PC-9 (cell line): ENCODE results near the gene ZNF480. TPM values are rescaled to one million over a fixed set of nuclear protein-coding genes. Genes with fewer than 3 reads are reported as not detected.

Source experiments
- BruUV-seq: library from RNA; stranded (reverse); fragments of 400-500 nt; replicated peaks from 2 replicates; lab custom pipeline; 2021; lab: Mats Ljungman, UMichigan
- CTCF ChIA-PET: fragments of 300-600 bp; sonication (Branson Sonifier 250); formaldehyde crosslinking; loops from one replicate; lab custom pipeline; 2022; ENCODE audit warnings: antibody characterized with exemption; lab: Charles Lee
- POLR2A ChIA-PET: fragments of 300-600 bp; sonication (Branson Sonifier 250); formaldehyde crosslinking; loops from one replicate; lab custom pipeline; 2022; ENCODE audit warnings: antibody characterized with exemption; ENCODE audit not compliant: unreplicated experiment; lab: Charles Lee
- DNase-seq, 2 experiments: peaks; one replicate each; pipeline versions ENCODE4 v3.0.0 to v3.0.0-alpha.2; 2015 to 2022; ENCODE audit warnings: mixed read lengths in 1 of 2
- H2AFZ ChIP-seq: fragments of 200-600 bp; sonication (generic); 2 replicates; pipeline ENCODE4 v1.8.1; 2017; ENCODE audit warnings: antibody characterized with exemption
- H3F3A ChIP-seq: fragments of 200-600 bp; sonication (generic); 2 replicates; pipeline ENCODE4 v1.8.1; 2017; ENCODE audit warnings: antibody characterized with exemption, mild to moderate bottlenecking, low read depth; ENCODE audit not compliant: insufficient read depth
- H3K27ac ChIP-seq: fragments of 200-600 bp; sonication (generic); 2 replicates; pipeline ENCODE4 v1.6.1; 2016; ENCODE audit warnings: mixed run types
- H3K27me3 ChIP-seq: fragments of 200-600 bp; sonication (generic); 2 replicates; pipeline ENCODE4 v1.6.1; 2016; ENCODE audit warnings: low read depth, mixed run types; ENCODE audit not compliant: insufficient read depth
- H3K36me3 ChIP-seq: fragments of 200-600 bp; sonication (generic); 2 replicates; pipeline ENCODE4 v1.6.1; 2016; ENCODE audit warnings: low read depth, mixed run types
- H3K4me1 ChIP-seq: fragments of 200-600 bp; sonication (generic); replicated peaks from 2 replicates; pipeline ENCODE4 v1.6.1; 2016; ENCODE audit warnings: mixed run types; ENCODE audit not compliant: insufficient read depth
- H3K4me2 ChIP-seq: fragments of 200-600 bp; sonication (generic); 2 replicates; pipeline ENCODE4 v1.6.1; 2017; ENCODE audit warnings: mixed run types
- H3K4me3 ChIP-seq: fragments of 200-600 bp; sonication (generic); 2 replicates; pipeline ENCODE4 v1.6.1; 2016; ENCODE audit warnings: mixed run types
- H3K79me2 ChIP-seq: fragments of 200-600 bp; sonication (generic); 2 replicates; pipeline ENCODE4 v1.6.1; 2017; ENCODE audit warnings: low read depth, mixed run types
- H3K9me2 ChIP-seq: fragments of 200-600 bp; sonication (generic); 2 replicates; pipeline ENCODE4 v1.8.1; 2017; ENCODE audit warnings: mild to moderate bottlenecking; ENCODE audit not compliant: insufficient read depth
- H3K9me3 ChIP-seq: fragments of 200-600 bp; sonication (generic); 2 replicates; pipeline ENCODE4 v1.8.1; 2016; ENCODE audit warnings: low read depth; ENCODE audit not compliant: insufficient read depth
- H4K20me1 ChIP-seq: fragments of 200-600 bp; sonication (generic); 2 replicates; pipeline ENCODE4 v1.8.1; 2017; ENCODE audit not compliant: insufficient read depth
- EZH2 ChIP-seq: fragments of 200-600 bp; sonication (generic); IDR thresholded peaks from 2 replicates; pipeline ENCODE4 v1.8.0; 2017; ENCODE audit warnings: antibody characterized with exemption, low read depth
- intact Hi-C: fragments of 100-400 bp; cut with micrococcal nuclease; formaldehyde crosslinking; loops from one replicate; pipeline ENCODE4 v1.10.0; 2022; ENCODE audit not compliant: unreplicated experiment
- total RNA-seq: library from RNA; stranded (reverse); gene quantifications from 2 replicates; pipeline ENCODE4 v1.2.3, GENCODE V29; 2021
- TF ChIP-seq, protein P1 (sequence below): fragments of 200-600 bp; sonication (generic); conservative IDR thresholded peaks from 2 replicates; pipeline ENCODE4 v1.6.1; 2017; ENCODE audit warnings: mixed run types, antibody characterized with exemption, mild to moderate bottlenecking, moderate library complexity

The ZNF480 gene
- total RNA-seq, 1 experiment from 2014 or later, result 10.2 TPM

DNA sequence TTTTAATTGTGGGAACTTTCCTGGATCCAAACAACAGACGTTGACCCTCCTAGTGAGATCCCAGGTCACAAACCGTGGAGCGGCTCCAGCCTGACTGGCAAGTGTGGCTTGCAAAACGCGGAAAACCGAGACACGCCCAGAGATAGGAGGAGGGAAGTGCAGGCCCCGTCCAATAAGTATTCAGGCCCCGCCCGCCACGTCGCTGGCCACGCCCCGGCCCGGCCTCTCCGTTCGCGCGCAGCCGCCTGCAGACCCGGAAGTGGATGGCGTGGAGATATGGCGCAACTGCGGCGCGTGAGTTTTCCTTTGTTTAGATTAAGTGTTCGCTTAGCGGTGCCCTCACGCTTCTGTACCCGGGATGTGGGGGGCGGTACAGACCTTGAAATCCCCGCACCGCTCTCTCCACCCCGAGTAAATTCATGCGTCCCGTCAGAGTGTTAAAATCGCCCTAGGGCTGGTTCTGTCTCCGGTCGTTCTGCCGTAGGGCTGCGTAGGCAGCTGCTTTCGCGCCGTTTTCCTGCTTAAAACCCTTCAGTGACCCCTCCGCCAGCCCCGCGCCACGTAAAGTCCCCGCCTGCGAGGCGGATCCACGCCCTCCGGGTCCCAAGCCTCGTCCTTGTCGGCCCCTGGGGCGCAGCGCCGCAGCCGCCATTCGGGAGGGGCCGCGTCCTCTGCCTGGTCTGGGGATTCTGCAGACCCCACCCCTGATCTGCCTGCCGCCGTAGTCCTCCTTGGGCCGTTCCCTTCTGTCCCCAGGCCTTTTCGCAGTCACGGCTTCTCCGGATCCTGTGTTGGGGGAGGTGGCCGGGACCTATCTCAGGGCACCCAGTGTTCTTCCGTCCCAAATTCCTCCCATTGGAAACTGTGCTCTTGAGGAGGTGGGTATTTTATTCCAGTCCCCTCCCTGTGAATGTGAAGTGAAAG lies 27.4 kb upstream of the ZNF480 start, which contains the start of gene ZNF766:
TSS of gene ZNF766 (plus strand) at position 250 of the 924 bp plus-strand sequence. CDS start at position 277, 27 bp downstream.
- H3K27me3 ChIP-seq, result no peaks in the 10 kb centered on the region
- intact Hi-C loops, result loop anchor here (2.0 to 5.0 kb wide), 2 partner anchors 98 to 1125 kb away; partner anchors contain the start of genes ZNF765 and ZNF880
- H3F3A ChIP-seq, result no peaks in the 10 kb centered on the region
- H2AFZ ChIP-seq, result peak within 1 kb of the TSS; percentile 97
- H3K79me2 ChIP-seq, result peaks cover 48% of the 10 kb centered on the region
- H3K36me3 ChIP-seq, result peaks cover 24% of the 10 kb centered on the region
- CTCF ChIA-PET, result no interaction called here
- POLR2A ChIA-PET, result no interaction called here
- no peaks in the 10 kb centered on the region for H3K9me2 ChIP-seq
- H4K20me1 ChIP-seq, result no peaks in the 10 kb centered on the region
- H3K4me2 ChIP-seq, result peak within 1 kb of the TSS; percentile 91
- H3K4me1 ChIP-seq, result 0 out of 2 replicates have a peak, but pooled peaks cover 4% of the 10 kb centered on the region
- H3K9me3 ChIP-seq, result peaks cover 31% of the 10 kb centered on the region; the same call in 1 of the 2 replicates
- DNase-seq, result peak; percentile 89 to 98
- TF ChIP-seq, protein P1, sequence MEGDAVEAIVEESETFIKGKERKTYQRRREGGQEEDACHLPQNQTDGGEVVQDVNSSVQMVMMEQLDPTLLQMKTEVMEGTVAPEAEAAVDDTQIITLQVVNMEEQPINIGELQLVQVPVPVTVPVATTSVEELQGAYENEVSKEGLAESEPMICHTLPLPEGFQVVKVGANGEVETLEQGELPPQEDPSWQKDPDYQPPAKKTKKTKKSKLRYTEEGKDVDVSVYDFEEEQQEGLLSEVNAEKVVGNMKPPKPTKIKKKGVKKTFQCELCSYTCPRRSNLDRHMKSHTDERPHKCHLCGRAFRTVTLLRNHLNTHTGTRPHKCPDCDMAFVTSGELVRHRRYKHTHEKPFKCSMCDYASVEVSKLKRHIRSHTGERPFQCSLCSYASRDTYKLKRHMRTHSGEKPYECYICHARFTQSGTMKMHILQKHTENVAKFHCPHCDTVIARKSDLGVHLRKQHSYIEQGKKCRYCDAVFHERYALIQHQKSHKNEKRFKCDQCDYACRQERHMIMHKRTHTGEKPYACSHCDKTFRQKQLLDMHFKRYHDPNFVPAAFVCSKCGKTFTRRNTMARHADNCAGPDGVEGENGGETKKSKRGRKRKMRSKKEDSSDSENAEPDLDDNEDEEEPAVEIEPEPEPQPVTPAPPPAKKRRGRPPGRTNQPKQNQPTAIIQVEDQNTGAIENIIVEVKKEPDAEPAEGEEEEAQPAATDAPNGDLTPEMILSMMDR, result 0 out of 2 replicates have a peak, but pooled peaks have one; percentile 8
- TF ChIP-seq EZH2, result no peak
- TSS peak; percentile 81 for BruUV-seq
- H3K27ac ChIP-seq, result peak within 1 kb of the TSS; percentile 81
- peak within 1 kb of the TSS; percentile 81 for H3K4me3 ChIP-seq

DNA sequence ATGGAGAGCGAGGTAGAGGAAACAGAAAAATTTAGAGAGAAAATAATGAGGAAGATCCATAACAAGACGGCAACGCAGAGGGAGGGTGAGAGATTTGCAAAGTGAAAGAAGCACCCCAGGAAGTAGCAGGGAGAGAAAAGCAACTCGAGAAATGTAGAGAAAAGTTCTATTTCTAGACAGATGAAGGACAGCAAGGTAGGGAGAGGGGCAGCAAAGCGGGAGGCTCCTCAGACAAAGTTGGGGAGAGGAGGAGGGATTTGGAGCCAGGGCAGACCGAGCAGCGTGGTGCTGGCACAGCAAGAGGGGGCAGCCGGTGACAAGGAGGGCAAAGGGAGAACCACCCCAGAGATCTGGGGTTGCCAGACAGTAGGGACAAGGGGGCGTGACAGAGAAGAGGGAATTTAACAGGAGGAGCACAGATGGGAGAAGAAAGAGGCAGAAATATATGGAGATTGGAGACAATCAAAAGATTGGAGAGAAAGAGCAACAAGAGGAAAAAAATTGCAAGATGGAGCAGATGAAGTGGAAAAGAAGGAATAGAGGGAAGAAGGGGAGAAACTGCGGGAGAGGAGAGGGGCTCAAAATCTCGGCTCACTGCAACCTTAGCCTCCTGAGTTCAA lies 26.6 kb upstream of the ZNF480 start:
- no TSS peak for BruUV-seq
- peak overlapping the region; percentile 91 for H3K4me2 ChIP-seq
- peaks cover 37% of the 10 kb centered on the region; the same call in 1 of the 2 replicates for H3K9me3 ChIP-seq

DNA sequence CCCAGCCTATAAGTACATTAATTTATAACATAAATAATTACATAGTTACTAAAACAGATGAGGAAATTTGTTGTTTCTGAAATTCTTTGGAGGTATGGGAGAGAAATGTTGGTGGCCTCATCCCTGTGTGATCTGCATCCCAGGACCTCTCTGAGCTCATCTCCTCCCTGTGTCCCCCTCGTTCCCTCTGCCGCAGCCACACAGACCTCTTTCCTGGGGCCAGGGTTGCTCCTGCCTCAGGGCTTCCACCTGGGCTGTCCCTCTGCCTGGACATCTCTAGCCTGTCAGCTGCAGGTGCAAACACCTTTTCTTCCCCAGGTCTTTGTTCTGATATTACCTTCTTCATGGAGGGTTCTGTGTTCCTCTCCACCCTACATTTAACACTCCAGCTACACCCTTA lies 23.7 kb upstream of the ZNF480 start:
- Histone ChIP-seq H4K20me1 (no peaks in the 10 kb centered on the region), H3K4me1 (0 out of 2 replicates have a peak, but pooled peaks cover 4% of the 10 kb centered on the region), H3K27me3 (no peaks in the 10 kb centered on the region), H3K27ac (no peak overlapping the region), H3K4me2 (no peak overlapping the region), H3F3A (no peaks in the 10 kb centered on the region), H3K36me3 (peaks cover 52% of the 10 kb centered on the region), H2AFZ (no peak overlapping the region), H3K79me2 (peaks cover 83% of the 10 kb centered on the region), H3K9me2 (no peaks in the 10 kb centered on the region), H3K9me3 (peaks cover 45% of the 10 kb centered on the region), H3K4me3 (no peak overlapping the region)
- no TSS peak for BruUV-seq
- intact Hi-C loops, result no loop called here
- ChIA-PET CTCF (no interaction called here), POLR2A (no interaction called here)
- no peak for TF ChIP-seq EZH2
- TF ChIP-seq, protein P1, result no peak
- no peak for DNase-seq

More for the DNA sequence above, 26.6 kb upstream of the ZNF480 start:
- intact Hi-C loops, result no loop called here
- Histone ChIP-seq H3K79me2 (peaks cover 56% of the 10 kb centered on the region), H3K9me2 (no peaks in the 10 kb centered on the region), H3F3A (no peaks in the 10 kb centered on the region), H3K36me3 (peaks cover 28% of the 10 kb centered on the region), H3K27me3 (no peaks in the 10 kb centered on the region), H2AFZ (peak overlapping the region; percentile 97), H4K20me1 (no peaks in the 10 kb centered on the region), H3K27ac (peak overlapping the region; percentile 81; the same call in 1 of the 2 replicates), H3K4me1 (0 out of 2 replicates have a peak, but pooled peaks cover 4% of the 10 kb centered on the region), H3K4me3 (peak overlapping the region; percentile 81)
- TF ChIP-seq EZH2, result no peak
- TF ChIP-seq, protein P1, result no peak
- CTCF ChIA-PET, result no interaction called here
- no peak for DNase-seq
- POLR2A ChIA-PET, result no interaction called here
